K562 (cell line): Measurements from ENCODE around the gene IQCK. TPM values are rescaled to one million over a fixed set of nuclear protein-coding genes. Genes with fewer than 3 reads are reported as not detected.

Experiments
- ATAC-seq: fragments of 200-7000 bp; cut with Tn5 transposase; 3 replicates; pipeline ENCODE4 v1.9.1; 2020; ENCODE audit warnings: moderate library complexity
- BruUV-seq: library from RNA; stranded (reverse); fragments of 400-500 nt; replicated peaks from 2 replicates; lab custom pipeline; 2021; lab: Mats Ljungman, UMichigan
- CTCF ChIA-PET: fragments of 300-600 bp; formaldehyde crosslinking; extraction: SDS; loops from one replicate; lab custom pipeline; 2021; ENCODE audit warnings: low intra/inter-chr PET ratio; lab: Yijun Ruan, JAX
- POLR2A ChIA-PET: fragments of 300-600, 350-650 bp; sonication (Branson Sonifier 250); formaldehyde crosslinking; extraction: SDS; loops from one replicate; lab custom pipeline; 2021; ENCODE audit warnings: antibody characterized with exemption, inconsistent platforms; lab: Yijun Ruan, JAX
- DNase-seq, 4 experiments: peaks; one replicate each; pipeline versions ENCODE4 v3.0.0 to v3.0.0-alpha.2; 2011 to 2018; ENCODE audit warnings: low spot score in 3 of 4, mixed read lengths in 3 of 4; ENCODE audit errors: extremely low read depth in 1 of 4
- FAIRE-seq: peaks from 2 replicates; lab custom pipeline; 2011; peaks lifted over from hg19 to GRCh38; lab: Jason Lieb, UNC
- H2AFZ ChIP-seq: 2 replicates; pipeline ENCODE4 v1.6.0; 2011; ENCODE audit warnings: low read depth, low read length, control low read depth, inconsistent platforms
- H3K27ac ChIP-seq: fragments of 200-600 bp; 3 replicates; pipeline ENCODE4 v1.8.0; 2011; ENCODE audit warnings: low read depth, mild to moderate bottlenecking, control low read depth, inconsistent platforms, low read length, moderate library complexity, mixed read lengths; ENCODE audit errors: extremely low read depth
- H3K27me3 ChIP-seq, 2 experiments: fragments of 300-600 bp in 1 of 2; 2 replicates in 1 of 2; 3 replicates in 1 of 2; pipeline versions ENCODE4 v1.6.0 to v1.8.0; 2011; ENCODE audit warnings: inconsistent platforms in 2 of 2, low read length in 2 of 2, mild to moderate bottlenecking in 1 of 2, mixed read lengths in 1 of 2, moderate library complexity in 1 of 2; ENCODE audit not compliant: control insufficient read depth in 2 of 2, insufficient read depth in 2 of 2
- H3K36me3 ChIP-seq: fragments of 300-600 bp; 3 replicates; pipeline ENCODE4 v1.8.0; 2011; ENCODE audit warnings: mild to moderate bottlenecking, low read length, inconsistent platforms; ENCODE audit not compliant: control insufficient read depth, insufficient read depth
- H3K4me1 ChIP-seq, 2 experiments: fragments of 200-600 bp in 1 of 2; replicated peaks in 1 of 2; 2 replicates in 1 of 2; 3 replicates in 1 of 2; pipeline versions ENCODE4 v1.5.1 to v1.8.0; 2011; ENCODE audit warnings: inconsistent platforms in 2 of 2, low read length in 2 of 2, mild to moderate bottlenecking in 1 of 2, mixed read lengths in 1 of 2, moderate library complexity in 1 of 2; ENCODE audit not compliant: control insufficient read depth in 2 of 2, insufficient read depth in 2 of 2
- H3K4me2 ChIP-seq: 2 replicates; pipeline ENCODE4 v1.6.1; 2011; ENCODE audit warnings: low read length, control low read depth, inconsistent platforms, mixed read lengths; ENCODE audit not compliant: insufficient read depth
- H3K4me3 ChIP-seq: fragments of 200-600 bp; sonication (generic), shearing (Covaris generic); 2 replicates; pipeline ENCODE4 v1.5.1; 2016; ENCODE audit warnings: control low read depth, inconsistent platforms
- H3K79me2 ChIP-seq: fragments of 200-600 bp; 3 replicates; pipeline ENCODE4 v1.8.0; 2011; ENCODE audit warnings: low read length, inconsistent platforms; ENCODE audit not compliant: control insufficient read depth, insufficient read depth
- H3K9ac ChIP-seq, 2 experiments: 2 replicates each; pipeline versions ENCODE4 v1.6.0 to v1.6.1; 2011; ENCODE audit warnings: low read depth in 2 of 2, low read length in 2 of 2, control low read depth in 1 of 2, inconsistent platforms in 1 of 2, mild to moderate bottlenecking in 1 of 2, mixed read lengths in 1 of 2; ENCODE audit not compliant: insufficient read depth in 1 of 2
- H3K9me1 ChIP-seq: one replicate; pipeline ENCODE4 v1.6.0; 2011; ENCODE audit warnings: inconsistent platforms, mild to moderate bottlenecking, low read length, moderate library complexity; ENCODE audit not compliant: control insufficient read depth, insufficient read depth
- H3K9me3 ChIP-seq: replicated peaks from 2 replicates; pipeline ENCODE4 v1.5.1; 2011; ENCODE audit warnings: low read depth, low read length, inconsistent platforms; ENCODE audit not compliant: control insufficient read depth, insufficient read depth
- H4K20me1 ChIP-seq: replicated peaks from 2 replicates; pipeline ENCODE4 v1.6.1; 2011; ENCODE audit warnings: low read length, inconsistent platforms, mixed read lengths; ENCODE audit not compliant: control insufficient read depth, insufficient read depth
- BRD4 ChIP-seq: fragments of 200-600 bp; sonication (generic); IDR thresholded peaks from 2 replicates; pipeline ENCODE4 v1.6.1; 2017; ENCODE audit warnings: inconsistent platforms
- GATA2 ChIP-seq: sonication (generic); formaldehyde crosslinking; IDR thresholded peaks from 2 replicates; pipeline ENCODE4 v1.4.0; 2020; ENCODE audit warnings: mild to moderate bottlenecking, missing genetic modification reagents
- MBD2 ChIP-seq: sonication (generic); IDR thresholded peaks from 2 replicates; pipeline ENCODE4 v1.6.1; 2016; ENCODE audit warnings: low read depth, borderline replicate concordance
- MECOM ChIP-seq: fragments of 250-450 bp; sonication (Bioruptor Pico); IDR thresholded peaks from 2 replicates; pipeline ENCODE4 v1.8.0; 2022; ENCODE audit warnings: inconsistent platforms
- NCOA1 ChIP-seq: fragments of 450-650 bp; IDR thresholded peaks from 2 replicates; pipeline ENCODE4 v1.6.1; 2016; ENCODE audit warnings: low read depth
- NR1H2 ChIP-seq: sonication (generic); formaldehyde crosslinking; IDR thresholded peaks from 2 replicates; pipeline ENCODE4 v1.4.0; 2020; ENCODE audit warnings: mild to moderate bottlenecking, missing genetic modification reagents
- PTBP1 ChIP-seq: fragments of 200-400 bp; formaldehyde crosslinking; IDR thresholded peaks from 2 replicates; pipeline ENCODE4 v1.6.1; 2017; ENCODE audit warnings: low read depth, low read length
- RHOXF2B ChIP-seq: fragments of 250-450 bp; sonication (Bioruptor Pico); conservative IDR thresholded peaks from 2 replicates; pipeline ENCODE4 v1.5.1; 2021
- ZNF785 ChIP-seq: fragments of 250-450 bp; sonication (Bioruptor Pico); IDR thresholded peaks from 2 replicates; pipeline ENCODE4 v1.4.0; 2020; ENCODE audit warnings: mild to moderate bottlenecking
- ZNF830 ChIP-seq: fragments of 250-450 bp; sonication (Bioruptor Pico); IDR thresholded peaks from 2 replicates; pipeline ENCODE4 v1.5.0; 2021; ENCODE audit warnings: mild to moderate bottlenecking
- WGBS: fragments of 100-300 bp; shearing (Covaris generic); methylation state at CpG from one replicate; pipeline ENCODE4 v1.1.6; 2016; ENCODE audit warnings: low coverage, mixed read lengths; ENCODE audit not compliant: insufficient coverage; ENCODE audit errors: missing lambda C conversion rate; 5-methylcytosine and 5-hydroxymethylcytosine counted together
- in situ Hi-C: fragments of 300-500 bp; cut with MboI; formaldehyde crosslinking; loops from 4 replicates; pipeline ENCODE4 v1.15.0; 2018; ENCODE audit warnings: inconsistent platforms, mixed read lengths
- intact Hi-C: fragments of 100-400 bp; cut with micrococcal nuclease; formaldehyde crosslinking; loops from 2 replicates; pipeline ENCODE4 v1.14.2; 2022
- polyA plus RNA-seq, 8 experiments: library from polyadenylated mRNA; depleted of rRNA in 4 of 8; stranded (reverse) in 5 of 8; unstranded in 3 of 8; fragments of >200 nt; fragmentation: Nextera tagmentation in 2 of 8; fragmentation: Illumina TruSeq in 1 of 8; extraction: Ambion mirVana in 2 of 8; extraction: Trizol in 1 of 8; gene quantifications; 2 replicates each; pipeline versions ENCODE4 v1.2.1 to v1.2.3, GENCODE V29; 2011 to 2014; ENCODE audit warnings: inconsistent platforms in 1 of 8, missing spikeins in 1 of 8
- total RNA-seq, 7 experiments: library from RNA; depleted of rRNA in 6 of 7; stranded (reverse); fragments of >200 nt in 6 of 7; fragmentation: Illumina TruSeq in 2 of 7; extraction: Trizol in 2 of 7; gene quantifications; 2 replicates each; pipeline versions ENCODE4 v1.2.1 to v1.2.3, GENCODE V29; 2011 to 2021; ENCODE audit warnings: low replicate concordance in 1 of 7

The IQCK gene
- total and polyA plus RNA-seq, 9 of the 15 experiments (the other 6 are each of a cell fraction or from before 2014, with no cell fraction given) = 5.2 to 12.2 (median 7.3) TPM

GRCh38 chr16:19817122-19817521 lies 99.1 kb downstream of the IQCK start:
- Histone ChIP-seq H3K27me3 (no peaks in the 10 kb centered on the region; a peak in 1 of 5 replicates), H3K9me1 (no peaks in the 10 kb centered on the region), H3K4me1 (peaks cover 0 to 8% of the 10 kb centered on the region in 2 experiments; a peak in 3 of 5 replicates), H3K36me3 (no peaks in the 10 kb centered on the region), H4K20me1 (no peaks in the 10 kb centered on the region), H3K4me2 (no peak overlapping the region), H3K4me3 (no peak overlapping the region), H3K9ac (no peak overlapping the region), H3K9me3 (no peaks in the 10 kb centered on the region), H3K27ac (no peak overlapping the region), H2AFZ (no peak overlapping the region), H3K79me2 (no peaks in the 10 kb centered on the region)
- CTCF ChIA-PET = no interaction called here
- no TSS peak for BruUV-seq
- ATAC-seq (no peak), DNase-seq (no peak), FAIRE-seq (no peak)
- TF ChIP-seq ZNF785 (CRISPR knock-in tag) (no peak), RHOXF2B (CRISPR knock-in tag) (no peak), NCOA1 (no peak), MECOM (no peak)
- intact Hi-C loops = no loop called here
- POLR2A ChIA-PET = interaction anchor here (0.7 to 0.8 kb wide), 2 partner anchors 262 to 390 kb away, joined by 3 read pairs; partner anchors contain the start of gene VPS35L
- in situ Hi-C loops = no loop called here
- 21% methylated on average over 3 of the region's 3 CpGs for WGBS

- in situ Hi-C loops (no loop called here), intact Hi-C loops (no loop called here)
- ATAC-seq (no peak; the same call in 2 of the 3 replicates), DNase-seq (peak in 2 of 4 experiments; percentile 26 to 44), FAIRE-seq (peak; percentile 67)
- ChIA-PET CTCF (no interaction called here), POLR2A (no interaction called here)
- Histone ChIP-seq H3K27me3 (no peaks in the 10 kb centered on the region; a peak in 1 of 5 replicates), H3K9me1 (no peaks in the 10 kb centered on the region), H3K4me1 (peaks cover 0 to 8% of the 10 kb centered on the region in 2 experiments; a peak in 3 of 5 replicates), H3K79me2 (no peaks in the 10 kb centered on the region), H3K4me3 (no peak overlapping the region), H2AFZ (no peak overlapping the region), H3K4me2 (no peak overlapping the region), H4K20me1 (no peaks in the 10 kb centered on the region), H3K9ac (no peak overlapping the region), H3K27ac (no peak overlapping the region), H3K36me3 (no peaks in the 10 kb centered on the region), H3K9me3 (no peaks in the 10 kb centered on the region)
- no TSS peak for BruUV-seq
- 1% methylated on average over 7 of the region's 7 CpGs for WGBS
- TF ChIP-seq MBD2 (no peak), PTBP1 (no peak), NR1H2 (CRISPR knock-in tag) (no peak), BRD4 (no peak), GATA2 (CRISPR knock-in tag) (no peak), ZNF830 (no peak)
Observed at GRCh38 chr16:19817875-19818274, 99.8 kb downstream of the IQCK start.
